ENCODE data around the gene WDR12. TPM values are rescaled to one million over a fixed set of nuclear protein-coding genes. Genes with fewer than 3 reads are reported as not detected.
"Not testable (repeated sequence)": the region's sequence is repeated elsewhere in the genome, so short reads cannot be mapped to it uniquely, and the experiment has no call there.

WDR12 gene
- 17.8 and 52.9 TPM in 2 replicates for total RNA-seq

DNA sequence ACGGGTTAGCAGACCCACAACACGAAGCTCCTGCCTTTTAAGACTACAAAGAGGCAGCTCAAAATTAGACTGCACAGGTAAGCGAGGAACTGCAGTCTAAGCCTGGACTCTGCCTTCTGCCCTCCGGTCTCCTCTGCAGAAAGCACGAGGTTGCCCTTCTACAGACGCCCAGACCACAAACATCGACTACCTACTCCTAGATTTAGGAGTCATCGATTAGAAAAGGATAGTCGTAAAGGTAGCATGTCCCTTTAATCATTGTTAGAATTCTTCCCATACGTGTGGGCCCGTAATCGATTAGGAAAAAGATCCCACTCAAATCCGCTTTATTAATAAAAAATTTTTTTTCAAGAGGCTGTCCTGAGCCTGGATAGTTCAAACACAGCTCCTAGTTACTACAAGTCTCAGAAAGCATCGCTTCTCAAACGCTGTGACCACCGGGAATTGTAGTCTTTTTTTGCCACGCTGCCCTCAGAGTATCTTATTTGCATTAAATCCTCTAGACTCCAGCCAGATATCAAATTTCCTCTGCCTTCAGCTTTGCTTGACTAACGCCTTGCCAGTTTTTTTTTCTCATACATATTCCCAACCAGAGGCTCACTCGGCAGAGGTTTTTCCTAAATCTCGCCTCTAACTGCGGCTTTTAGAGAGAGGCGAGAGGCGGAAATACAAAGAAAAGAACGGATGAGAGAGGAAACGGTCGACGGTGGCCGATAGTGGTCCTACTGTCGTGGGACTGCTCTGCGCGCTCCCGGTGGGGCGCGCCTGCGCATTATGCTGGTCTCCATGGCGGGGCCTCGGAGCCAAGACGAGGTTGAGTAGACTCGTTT, at the start of gene WDR12, which contains the start of gene CARF:
Gene WDR12, minus strand, starts transcription at position 162 of the 830 bp plus-strand sequence. CDS start 197 bp downstream, outside the sequence.
Gene CARF, plus strand, starts transcription at position 764 of the 830 bp plus-strand sequence. CDS start 29,628 bp downstream, outside the sequence.
- DNase-seq (ENCODE audit: low read depth): peak; percentile 82
- TF ChIP-seq, protein P1, sequence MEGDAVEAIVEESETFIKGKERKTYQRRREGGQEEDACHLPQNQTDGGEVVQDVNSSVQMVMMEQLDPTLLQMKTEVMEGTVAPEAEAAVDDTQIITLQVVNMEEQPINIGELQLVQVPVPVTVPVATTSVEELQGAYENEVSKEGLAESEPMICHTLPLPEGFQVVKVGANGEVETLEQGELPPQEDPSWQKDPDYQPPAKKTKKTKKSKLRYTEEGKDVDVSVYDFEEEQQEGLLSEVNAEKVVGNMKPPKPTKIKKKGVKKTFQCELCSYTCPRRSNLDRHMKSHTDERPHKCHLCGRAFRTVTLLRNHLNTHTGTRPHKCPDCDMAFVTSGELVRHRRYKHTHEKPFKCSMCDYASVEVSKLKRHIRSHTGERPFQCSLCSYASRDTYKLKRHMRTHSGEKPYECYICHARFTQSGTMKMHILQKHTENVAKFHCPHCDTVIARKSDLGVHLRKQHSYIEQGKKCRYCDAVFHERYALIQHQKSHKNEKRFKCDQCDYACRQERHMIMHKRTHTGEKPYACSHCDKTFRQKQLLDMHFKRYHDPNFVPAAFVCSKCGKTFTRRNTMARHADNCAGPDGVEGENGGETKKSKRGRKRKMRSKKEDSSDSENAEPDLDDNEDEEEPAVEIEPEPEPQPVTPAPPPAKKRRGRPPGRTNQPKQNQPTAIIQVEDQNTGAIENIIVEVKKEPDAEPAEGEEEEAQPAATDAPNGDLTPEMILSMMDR (conservative IDR thresholded peaks at IDR 0.05; ENCODE audit: low read depth, low read length): no peak
- H3K4me3 ChIP-seq (ENCODE audit: low read depth, low read length): peak within 1 kb of the TSS; percentile 92

DNA sequence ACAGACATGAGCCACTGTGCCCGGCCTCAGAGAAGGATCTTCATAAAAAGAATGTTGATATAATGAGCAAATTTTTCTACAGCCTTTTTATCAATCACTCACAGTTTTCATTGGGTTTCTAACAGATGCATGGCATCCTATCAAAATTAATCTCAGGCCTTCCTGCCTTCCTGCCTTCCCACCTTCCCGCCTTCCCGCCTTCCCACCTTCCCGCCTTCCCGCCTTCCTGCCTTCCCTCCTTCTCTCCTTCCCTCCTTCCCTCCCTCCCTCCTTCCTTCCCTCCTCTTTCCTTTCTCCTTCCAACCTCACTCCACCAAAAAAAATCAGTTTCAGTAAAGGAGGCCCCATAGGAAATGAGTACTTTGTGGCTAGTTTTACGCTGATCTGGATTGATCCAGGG, 49.1 kb upstream of the WDR12 start:
- DNase-seq (ENCODE audit: low read depth): no peak
- TF ChIP-seq, protein P1 (conservative IDR thresholded peaks at IDR 0.05; ENCODE audit: low read depth, low read length): no peak

DNA sequence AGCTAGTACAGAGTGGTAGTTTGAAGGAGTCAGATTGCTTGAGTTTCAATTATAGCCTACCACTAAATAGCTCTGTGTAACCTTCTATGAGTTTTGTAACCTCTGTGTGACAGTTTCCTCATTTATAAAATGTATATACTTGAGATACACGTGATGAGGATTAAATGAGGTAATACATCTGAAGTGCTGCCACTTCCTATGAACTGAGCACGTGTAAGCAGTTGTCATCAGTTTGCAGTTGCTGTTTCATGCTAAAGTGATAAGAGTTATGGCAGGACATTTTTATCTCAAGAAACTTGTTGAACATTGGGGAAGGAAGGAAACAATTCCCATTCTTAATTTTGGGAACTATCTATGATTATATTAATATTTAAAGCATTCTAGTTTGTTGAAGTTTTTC, 39.1 kb upstream of the WDR12 start:
- H3K4me3 ChIP-seq (ENCODE audit: low read depth, low read length): no peak overlapping the region
- DNase-seq (ENCODE audit: low read depth): no peak
- TF ChIP-seq, protein P1 (conservative IDR thresholded peaks at IDR 0.05; ENCODE audit: low read depth, low read length): no peak

More for the DNA sequence above, 49.1 kb upstream of the WDR12 start:
- no peak overlapping the region for H3K4me3 ChIP-seq (ENCODE audit: low read depth, low read length)

DNA sequence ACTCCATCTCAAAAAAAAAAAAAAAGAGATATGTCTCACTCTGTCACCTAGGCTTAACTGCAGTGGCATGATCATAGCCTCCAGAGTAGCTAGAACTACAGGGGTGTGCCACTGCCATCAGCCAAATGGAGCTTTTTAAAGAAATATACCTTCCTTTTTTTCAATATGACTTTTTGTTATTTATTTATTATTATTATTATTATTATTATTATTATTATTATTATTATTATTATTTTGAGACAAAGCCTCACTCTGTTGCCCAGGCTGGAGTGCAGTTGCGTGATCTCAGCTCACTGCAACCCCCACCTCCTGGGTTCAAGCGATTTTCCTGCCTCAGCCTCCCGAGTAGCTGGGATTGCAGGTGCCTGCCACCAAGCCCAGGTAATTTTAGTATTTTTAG, 37.9 kb upstream of the WDR12 start:
- H3K4me3 ChIP-seq (ENCODE audit: low read depth, low read length); DNase-seq (ENCODE audit: low read depth): not testable (repeated sequence)

DNA sequence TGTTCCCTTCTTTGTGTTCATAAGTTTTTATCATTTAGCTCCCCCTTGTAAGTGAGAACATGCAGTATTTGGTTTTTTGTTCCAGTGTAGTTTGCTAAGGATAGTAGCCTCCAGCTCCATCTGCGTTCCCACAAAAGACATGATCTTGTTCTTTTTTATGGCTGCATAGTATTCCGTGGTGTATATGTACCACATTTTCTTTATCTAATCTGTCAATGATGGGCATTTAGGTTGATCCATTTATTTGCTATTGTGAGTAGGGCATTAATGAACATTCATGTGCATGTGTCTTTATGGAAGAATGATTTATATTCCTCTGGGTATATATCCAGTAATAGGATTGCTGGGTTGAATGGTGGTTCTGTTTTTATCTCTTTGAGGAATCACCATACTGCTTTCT, 34.0 kb upstream of the WDR12 start:
- TF ChIP-seq, protein P1 (conservative IDR thresholded peaks at IDR 0.05; ENCODE audit: low read depth, low read length): no peak
- DNase-seq (ENCODE audit: low read depth): no peak
- H3K4me3 ChIP-seq (ENCODE audit: low read depth, low read length): no peak overlapping the region

GRCh38 chr2:202944816-202945215, 33.3 kb upstream of the WDR12 start:
- DNase-seq (ENCODE audit: low read depth): no peak
- TF ChIP-seq, protein P1 (conservative IDR thresholded peaks at IDR 0.05; ENCODE audit: low read depth, low read length): no peak
- no peak overlapping the region for H3K4me3 ChIP-seq (ENCODE audit: low read depth, low read length)

GRCh38 chr2:202944408-202944807, 32.9 kb upstream of the WDR12 start:
- TF ChIP-seq, protein P1 (conservative IDR thresholded peaks at IDR 0.05; ENCODE audit: low read depth, low read length): no peak
- H3K4me3 ChIP-seq (ENCODE audit: low read depth, low read length): no peak overlapping the region
- DNase-seq (ENCODE audit: low read depth): no peak
